Measurements from ENCODE around the gene GNPNAT1. TPM values are rescaled to one million over a fixed set of nuclear protein-coding genes. Genes with fewer than 3 reads are reported as not detected.
A peak's percentile ranks its signal among the peaks of the same experiment; 100 is the strongest.

GNPNAT1 gene
- total RNA-seq (10 to 100 TPM; 18.7 to 19.9 TPM), polyA plus RNA-seq (ENCODE audit: insufficient read depth, low read depth, low replicate concordance) (37.6 TPM)
- long read RNA-seq, donor 1, transcript GNPNAT1-201 (6 exons, 3,860 nt) = major isoform, 11 of 11 reads
- long read RNA-seq, donor 1, partial matches to known transcripts = 0 of 11 reads
- long read RNA-seq, donor 1, other reads (novel, unspliced or antisense) = 0 of 11 reads
- long read RNA-seq, donor 2, partial matches to known transcripts = 0 of 4 reads
- long read RNA-seq, donor 2, other reads (novel, unspliced or antisense) = 0 of 4 reads

GRCh38 chr14:52791223-52792096 lies at the start of gene GNPNAT1:
GNPNAT1 (minus strand) TSS chr14:52791607; CDS start chr14:52784650, 6,957 bp downstream.
- 0% methylated on average over 20 to 31 of the region's 74 CpGs for WGBS, 2 donors
- peaks cover 11% of the 10 kb centered on the region for H3K4me1 ChIP-seq
- TF ChIP-seq POLR2A (IDR thresholded peaks at IDR 0.05) (no peak), CTCF (IDR thresholded peaks at IDR 0.05) (no peak)
- no peaks in the 10 kb centered on the region for H3K27me3 ChIP-seq
- H3K27ac ChIP-seq = peak within 1 kb of the TSS; percentile 81 to 90
- intact Hi-C loops (cut with DNase I; ENCODE audit: low total_unique reads) = no loop called here
- H3K4me3 ChIP-seq = peak within 1 kb of the TSS; percentile 76 to 79
- DNase-seq = peak; percentile 87
- no peaks in the 10 kb centered on the region for H3K36me3 ChIP-seq (ENCODE audit: low read depth, missing control alignments)
- no peaks in the 10 kb centered on the region for H3K9me3 ChIP-seq

DNA sequence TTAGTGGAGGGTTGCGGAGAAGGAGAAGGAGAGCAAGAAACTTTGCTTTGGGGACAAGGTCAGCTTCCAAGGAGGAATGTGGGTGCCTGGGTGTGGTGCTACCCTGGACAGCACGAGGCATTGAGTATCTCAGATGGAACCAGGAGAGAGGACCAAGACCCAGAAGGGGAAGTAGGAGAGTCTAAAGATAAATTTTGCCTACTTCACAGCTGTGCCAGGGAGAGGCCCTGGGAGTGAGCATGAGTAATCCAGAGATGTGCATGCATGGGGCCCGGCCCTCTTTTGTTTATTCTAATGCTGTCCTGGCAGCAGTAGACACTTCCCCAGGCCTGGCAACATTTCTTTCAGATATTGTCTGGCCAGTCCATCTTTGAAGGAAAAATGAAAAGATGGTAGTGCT lies 49.5 kb upstream of the GNPNAT1 start:
- intact Hi-C loops (cut with DNase I; ENCODE audit: low total_unique reads) = no loop called here
- Histone ChIP-seq H3K27me3 (no peaks in the 10 kb centered on the region), H3K27ac (no peak overlapping the region), H3K36me3 (ENCODE audit: low read depth, missing control alignments) (no peaks in the 10 kb centered on the region), H3K4me3 (no peak overlapping the region), H3K4me1 (peaks cover 4% of the 10 kb centered on the region), H3K9me3 (no peaks in the 10 kb centered on the region)
- TF ChIP-seq CTCF (IDR thresholded peaks at IDR 0.05) (no peak), POLR2A (IDR thresholded peaks at IDR 0.05) (no peak)
- WGBS, 2 donors = 70 to 74% methylated on average over 3 of the region's 3 CpGs
- peak; percentile 18 for DNase-seq

- TF ChIP-seq POLR2A (IDR thresholded peaks at IDR 0.05) = no peak
- TF ChIP-seq CTCF (IDR thresholded peaks at IDR 0.05) = no peak
- Histone ChIP-seq H3K27ac (no peak overlapping the region), H3K4me3 (no peak overlapping the region), H3K27me3 (no peaks in the 10 kb centered on the region), H3K36me3 (ENCODE audit: low read depth, missing control alignments) (no peaks in the 10 kb centered on the region), H3K9me3 (no peaks in the 10 kb centered on the region), H3K4me1 (no peaks in the 10 kb centered on the region)
- 67 to 77% methylated on average over 7 of the region's 7 CpGs for WGBS, 2 donors
- intact Hi-C loops (cut with DNase I; ENCODE audit: low total_unique reads) = no loop called here
- no peak for DNase-seq
These were observed 46.0 kb upstream of the GNPNAT1 start for GRCh38 chr14:52837451-52837850.

DNA sequence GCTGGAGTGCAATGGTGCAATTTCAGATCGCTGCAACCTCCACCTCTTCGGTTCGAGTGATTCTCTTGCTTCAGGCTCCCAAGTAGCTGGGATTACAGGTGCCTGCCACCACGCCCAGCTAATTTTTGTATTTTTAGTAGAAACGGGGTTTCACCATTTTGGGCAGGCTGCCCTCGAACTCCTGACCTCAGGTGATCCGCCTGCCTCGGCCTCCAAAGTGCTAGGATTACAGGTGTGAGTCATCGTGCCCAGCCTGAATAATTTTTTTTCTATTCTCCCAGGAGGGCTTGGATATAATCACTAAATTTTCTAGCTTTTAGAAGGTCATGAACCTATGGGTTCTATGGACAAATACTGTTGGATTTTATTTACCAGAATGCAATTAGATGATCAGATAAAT lies 44.7 kb upstream of the GNPNAT1 start:
- H3K9me3 ChIP-seq = no peaks in the 10 kb centered on the region
- TF ChIP-seq POLR2A (IDR thresholded peaks at IDR 0.05) = no peak
- TF ChIP-seq CTCF (IDR thresholded peaks at IDR 0.05) = no peak
- 68 to 91% methylated on average over 9 of the region's 9 CpGs for WGBS, 2 donors

More for the DNA sequence above, 44.7 kb upstream of the GNPNAT1 start:
- intact Hi-C loops (cut with DNase I; ENCODE audit: low total_unique reads) = no loop called here
- Histone ChIP-seq H3K4me1 (no peaks in the 10 kb centered on the region), H3K4me3 (no peak overlapping the region), H3K36me3 (ENCODE audit: low read depth, missing control alignments) (no peaks in the 10 kb centered on the region), H3K27ac (no peak overlapping the region), H3K27me3 (no peaks in the 10 kb centered on the region)
- no peak for DNase-seq
